SK-N-SH (cell line): ENCODE data around the gene GAB2.

ENCODE experiments used
- EZH2phosphoT487 ChIP-seq: fragments of 200-600 bp; sonication (generic); IDR thresholded peaks from 2 replicates; pipeline ENCODE4 v1.6.1; 2017; ENCODE audit warnings: low read depth, mixed run types, mild to moderate bottlenecking, antibody characterized with exemption, moderate library complexity, borderline replicate concordance
- POLR2AphosphoS5 ChIP-seq: IDR thresholded peaks from 2 replicates; pipeline ENCODE4 v1.6.1; 2012; ENCODE audit warnings: low read depth, low read length
- RAD21 ChIP-seq: IDR thresholded peaks from 2 replicates; pipeline ENCODE4 v1.6.1; 2012; ENCODE audit warnings: mild to moderate bottlenecking, low read length
- RCOR1 ChIP-seq: fragments of 150-350 bp; IDR thresholded peaks from 2 replicates; pipeline ENCODE4 v1.6.1; 2017; ENCODE audit warnings: antibody characterized with exemption, low read length
- TEAD4 ChIP-seq: IDR thresholded peaks from 2 replicates; pipeline ENCODE4 v1.4.0; 2012; ENCODE audit warnings: mild to moderate bottlenecking, borderline replicate concordance; ENCODE audit not compliant: insufficient read depth
- TF ChIP-seq, protein P1 (sequence below): IDR thresholded peaks from 2 replicates; pipeline ENCODE4 v1.6.1; 2012; ENCODE audit warnings: mild to moderate bottlenecking, low read depth, low read length, moderate library complexity
- TF ChIP-seq, protein P2 (sequence below): fragments of 200-600 bp; sonication (generic); IDR thresholded peaks from 2 replicates; pipeline ENCODE4 v1.6.1; 2017; ENCODE audit warnings: antibody characterized with exemption, mild to moderate bottlenecking, moderate library complexity
- TF ChIP-seq, protein P3 (sequence below): fragments of 150-350 bp; IDR thresholded peaks from 2 replicates; pipeline ENCODE4 v1.6.1; 2016; ENCODE audit warnings: mild to moderate bottlenecking, low read depth, low read length
- TF ChIP-seq, protein P4 (sequence below): IDR thresholded peaks from 2 replicates; pipeline ENCODE4 v1.4.0; 2012; ENCODE audit warnings: low read depth

DNA sequence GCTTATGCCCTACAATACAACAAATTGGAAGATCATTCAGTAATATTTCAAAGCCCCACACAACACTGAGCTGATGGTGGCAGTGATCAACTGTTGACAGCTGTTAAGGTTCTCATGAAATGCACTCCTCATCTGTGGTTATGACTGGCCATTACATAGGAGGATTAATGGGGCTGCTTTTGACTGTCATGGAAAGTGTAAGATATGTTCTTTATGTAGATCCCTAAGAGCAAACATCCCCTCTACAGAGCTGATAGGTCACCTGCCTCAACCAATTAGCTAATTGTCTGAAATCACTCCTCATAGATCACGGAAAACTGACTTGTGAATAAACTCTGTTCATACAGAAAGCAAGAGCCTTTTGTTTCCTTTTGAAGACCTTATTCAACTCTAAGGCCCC lies 78.1 kb downstream of the GAB2 start:
- TF ChIP-seq, protein P1, sequence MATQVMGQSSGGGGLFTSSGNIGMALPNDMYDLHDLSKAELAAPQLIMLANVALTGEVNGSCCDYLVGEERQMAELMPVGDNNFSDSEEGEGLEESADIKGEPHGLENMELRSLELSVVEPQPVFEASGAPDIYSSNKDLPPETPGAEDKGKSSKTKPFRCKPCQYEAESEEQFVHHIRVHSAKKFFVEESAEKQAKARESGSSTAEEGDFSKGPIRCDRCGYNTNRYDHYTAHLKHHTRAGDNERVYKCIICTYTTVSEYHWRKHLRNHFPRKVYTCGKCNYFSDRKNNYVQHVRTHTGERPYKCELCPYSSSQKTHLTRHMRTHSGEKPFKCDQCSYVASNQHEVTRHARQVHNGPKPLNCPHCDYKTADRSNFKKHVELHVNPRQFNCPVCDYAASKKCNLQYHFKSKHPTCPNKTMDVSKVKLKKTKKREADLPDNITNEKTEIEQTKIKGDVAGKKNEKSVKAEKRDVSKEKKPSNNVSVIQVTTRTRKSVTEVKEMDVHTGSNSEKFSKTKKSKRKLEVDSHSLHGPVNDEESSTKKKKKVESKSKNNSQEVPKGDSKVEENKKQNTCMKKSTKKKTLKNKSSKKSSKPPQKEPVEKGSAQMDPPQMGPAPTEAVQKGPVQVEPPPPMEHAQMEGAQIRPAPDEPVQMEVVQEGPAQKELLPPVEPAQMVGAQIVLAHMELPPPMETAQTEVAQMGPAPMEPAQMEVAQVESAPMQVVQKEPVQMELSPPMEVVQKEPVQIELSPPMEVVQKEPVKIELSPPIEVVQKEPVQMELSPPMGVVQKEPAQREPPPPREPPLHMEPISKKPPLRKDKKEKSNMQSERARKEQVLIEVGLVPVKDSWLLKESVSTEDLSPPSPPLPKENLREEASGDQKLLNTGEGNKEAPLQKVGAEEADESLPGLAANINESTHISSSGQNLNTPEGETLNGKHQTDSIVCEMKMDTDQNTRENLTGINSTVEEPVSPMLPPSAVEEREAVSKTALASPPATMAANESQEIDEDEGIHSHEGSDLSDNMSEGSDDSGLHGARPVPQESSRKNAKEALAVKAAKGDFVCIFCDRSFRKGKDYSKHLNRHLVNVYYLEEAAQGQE = no peak
- TF ChIP-seq, protein P2, sequence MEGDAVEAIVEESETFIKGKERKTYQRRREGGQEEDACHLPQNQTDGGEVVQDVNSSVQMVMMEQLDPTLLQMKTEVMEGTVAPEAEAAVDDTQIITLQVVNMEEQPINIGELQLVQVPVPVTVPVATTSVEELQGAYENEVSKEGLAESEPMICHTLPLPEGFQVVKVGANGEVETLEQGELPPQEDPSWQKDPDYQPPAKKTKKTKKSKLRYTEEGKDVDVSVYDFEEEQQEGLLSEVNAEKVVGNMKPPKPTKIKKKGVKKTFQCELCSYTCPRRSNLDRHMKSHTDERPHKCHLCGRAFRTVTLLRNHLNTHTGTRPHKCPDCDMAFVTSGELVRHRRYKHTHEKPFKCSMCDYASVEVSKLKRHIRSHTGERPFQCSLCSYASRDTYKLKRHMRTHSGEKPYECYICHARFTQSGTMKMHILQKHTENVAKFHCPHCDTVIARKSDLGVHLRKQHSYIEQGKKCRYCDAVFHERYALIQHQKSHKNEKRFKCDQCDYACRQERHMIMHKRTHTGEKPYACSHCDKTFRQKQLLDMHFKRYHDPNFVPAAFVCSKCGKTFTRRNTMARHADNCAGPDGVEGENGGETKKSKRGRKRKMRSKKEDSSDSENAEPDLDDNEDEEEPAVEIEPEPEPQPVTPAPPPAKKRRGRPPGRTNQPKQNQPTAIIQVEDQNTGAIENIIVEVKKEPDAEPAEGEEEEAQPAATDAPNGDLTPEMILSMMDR = no peak
- no peak for TF ChIP-seq RCOR1
- no peak for TF ChIP-seq EZH2phosphoT487
- TF ChIP-seq, protein P3, sequence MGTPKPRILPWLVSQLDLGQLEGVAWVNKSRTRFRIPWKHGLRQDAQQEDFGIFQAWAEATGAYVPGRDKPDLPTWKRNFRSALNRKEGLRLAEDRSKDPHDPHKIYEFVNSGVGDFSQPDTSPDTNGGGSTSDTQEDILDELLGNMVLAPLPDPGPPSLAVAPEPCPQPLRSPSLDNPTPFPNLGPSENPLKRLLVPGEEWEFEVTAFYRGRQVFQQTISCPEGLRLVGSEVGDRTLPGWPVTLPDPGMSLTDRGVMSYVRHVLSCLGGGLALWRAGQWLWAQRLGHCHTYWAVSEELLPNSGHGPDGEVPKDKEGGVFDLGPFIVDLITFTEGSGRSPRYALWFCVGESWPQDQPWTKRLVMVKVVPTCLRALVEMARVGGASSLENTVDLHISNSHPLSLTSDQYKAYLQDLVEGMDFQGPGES = no peak
- no peak for TF ChIP-seq POLR2AphosphoS5
- TF ChIP-seq, protein P4, sequence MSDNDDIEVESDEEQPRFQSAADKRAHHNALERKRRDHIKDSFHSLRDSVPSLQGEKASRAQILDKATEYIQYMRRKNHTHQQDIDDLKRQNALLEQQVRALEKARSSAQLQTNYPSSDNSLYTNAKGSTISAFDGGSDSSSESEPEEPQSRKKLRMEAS = no peak
- no peak for TF ChIP-seq TEAD4
- no peak for TF ChIP-seq RAD21
